Muscle of back (tissue), 11 donors: ENCODE data around the gene USH1C. TPM values are rescaled to one million over a fixed set of nuclear protein-coding genes. Genes with fewer than 3 reads are reported as not detected.

Experiments used
- DNase-seq, 3 donors: peaks; one replicate each; pipeline versions ENCODE4 v3.0.0 to v3.0.0-alpha.2; 2013
- polyA plus RNA-seq, 10 donors: library from polyadenylated mRNA; unstranded; fragments of 120-200 nt; gene quantifications; one replicate each; pipeline ENCODE4 v1.2.1, GENCODE V29; 2013; ENCODE audit not compliant: insufficient read length in 10 of 10

The USH1C gene
- polyA plus RNA-seq, 10 donors = 0.10 to 2.0 (median 0.39) TPM; not detected in 3

DNA sequence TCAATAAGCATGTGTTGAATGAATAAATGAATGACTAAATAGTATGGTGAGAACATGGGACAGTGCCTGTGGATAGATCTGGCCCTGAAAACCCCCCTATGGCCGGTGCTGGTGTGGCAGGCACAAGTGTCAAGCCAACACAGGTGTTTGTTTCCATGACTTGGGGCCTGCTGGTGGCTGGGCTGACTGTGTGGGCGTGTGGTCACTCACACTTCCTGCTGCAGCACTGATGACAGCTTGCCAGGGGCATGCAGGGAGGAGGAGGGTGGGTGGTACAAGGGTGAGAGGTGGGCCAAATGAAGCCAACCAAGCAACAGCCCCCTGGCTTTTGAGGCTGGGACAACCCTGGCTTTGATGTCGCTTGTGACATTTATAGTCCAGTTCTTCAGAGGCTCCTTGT is 37.3 kb downstream of the USH1C start:
- DNase-seq = no peak

DNA sequence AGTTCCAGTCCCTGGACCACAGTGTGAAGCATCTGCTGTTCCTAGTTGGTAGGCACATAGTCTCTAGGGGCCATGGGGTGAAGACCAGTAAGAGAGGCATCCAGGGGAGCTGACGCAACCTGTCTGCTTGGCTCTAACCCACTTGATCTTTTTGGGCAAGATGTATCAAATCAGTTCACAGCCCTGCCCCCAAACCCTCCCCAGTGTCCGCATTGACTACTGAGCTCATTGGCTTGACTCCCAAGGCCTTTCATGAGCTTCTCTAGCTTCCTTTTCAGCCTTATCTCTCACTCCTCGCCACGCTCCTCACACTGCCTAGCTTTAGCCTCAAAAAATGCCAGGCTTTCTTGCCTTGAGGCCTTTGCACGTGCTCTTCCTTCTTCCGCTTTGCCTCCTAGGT is 37.9 kb downstream of the USH1C start:
- DNase-seq = no peak

DNA sequence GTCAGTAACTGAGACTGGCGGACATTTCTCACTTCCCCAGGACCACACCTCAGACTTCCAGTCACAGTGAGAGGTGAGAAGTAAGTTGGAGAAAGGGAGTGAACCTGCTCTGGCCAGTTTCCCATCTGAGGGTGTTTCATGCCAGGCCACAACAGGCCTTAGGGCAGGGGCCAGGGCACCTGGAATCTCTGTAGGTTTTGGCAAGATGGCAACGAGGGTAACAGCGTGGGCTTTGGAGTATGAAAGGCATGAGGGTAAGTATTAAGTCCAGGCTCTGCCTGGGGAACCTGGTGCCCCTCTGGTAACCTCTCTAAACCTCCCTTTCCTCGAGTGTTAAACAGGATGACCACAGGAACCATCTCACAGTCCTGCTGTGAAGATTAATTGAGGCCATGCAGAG is 39.1 kb downstream of the USH1C start:
- no peak for DNase-seq

DNA sequence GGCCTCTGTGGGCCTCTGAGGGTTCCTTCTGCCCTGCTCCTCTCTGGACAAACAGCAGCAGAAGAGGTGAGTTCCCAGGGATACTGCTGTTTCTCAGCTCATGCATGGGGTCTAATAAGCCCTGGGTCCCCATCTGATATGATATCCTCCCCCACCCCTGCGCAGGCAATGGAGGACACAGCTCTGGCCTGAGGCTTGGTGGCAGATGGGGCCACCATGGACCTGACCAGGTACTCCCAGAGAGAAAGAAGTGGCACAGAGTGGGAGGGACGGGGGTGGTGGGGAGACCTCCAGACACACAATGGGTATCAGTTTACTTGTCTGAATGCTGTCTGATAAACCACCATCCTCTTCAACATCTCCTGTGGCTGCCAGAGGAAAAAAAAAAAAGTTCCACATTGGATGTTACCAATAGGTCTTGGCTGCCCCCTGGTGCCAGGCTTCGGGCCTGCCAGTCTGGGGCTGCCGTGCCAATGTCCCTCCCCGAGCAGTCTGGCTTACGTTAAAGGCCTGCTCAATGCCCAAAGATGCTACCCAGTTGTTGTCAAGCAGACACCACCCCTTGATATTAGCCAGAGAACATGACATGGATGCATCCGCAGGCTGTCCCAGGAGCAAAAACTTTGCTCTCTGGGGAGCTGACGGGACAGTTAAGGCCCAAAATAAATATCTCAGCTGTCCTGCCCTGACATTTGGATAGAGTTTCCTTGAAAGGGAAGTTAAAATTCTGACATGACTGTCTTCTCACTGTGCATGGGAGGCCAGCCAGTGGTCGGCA is 39.7 kb downstream of the USH1C start:
- peak; percentile 24 to 75 (median 59) for DNase-seq

DNA sequence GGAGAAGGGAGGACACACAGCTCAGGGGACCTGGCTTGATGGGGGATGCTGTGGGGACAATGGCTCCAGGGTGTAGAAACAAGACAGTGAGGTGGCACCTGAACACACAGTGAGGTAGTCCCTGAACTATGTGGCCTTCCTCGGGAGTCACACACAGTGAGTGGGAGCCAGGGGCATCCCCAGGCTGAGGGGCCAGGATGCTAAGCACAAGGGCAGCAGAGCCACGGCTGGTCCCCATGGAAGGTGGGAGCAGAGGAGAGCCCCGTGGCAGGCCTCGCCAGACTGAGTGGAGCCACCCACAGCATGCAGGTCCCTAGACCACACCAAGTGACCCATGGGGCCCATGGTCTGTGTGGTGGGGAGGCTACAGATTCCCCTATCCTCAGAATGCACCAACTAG is 41.6 kb downstream of the USH1C start:
- no peak for DNase-seq

DNA sequence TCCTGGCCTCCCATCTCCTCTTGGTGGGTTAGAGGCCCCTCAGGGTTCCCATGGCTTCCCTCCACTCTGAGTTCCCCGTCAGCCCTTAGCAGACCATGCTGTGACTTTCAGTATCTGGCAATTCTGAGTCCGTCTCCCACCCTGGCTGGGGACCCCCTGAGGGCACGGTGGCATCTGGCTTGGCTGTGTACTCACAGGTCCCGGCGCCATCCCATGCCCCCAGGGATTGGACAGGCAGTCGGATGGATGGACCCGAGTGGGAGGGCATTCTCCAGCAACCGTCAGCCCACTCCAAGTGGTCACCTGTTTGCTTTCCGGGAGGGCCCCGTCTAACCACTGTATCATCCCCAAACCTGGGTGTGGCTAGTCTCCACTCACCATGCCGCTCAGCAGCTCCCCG is 43.5 kb downstream of the USH1C start:
- no peak for DNase-seq

DNA sequence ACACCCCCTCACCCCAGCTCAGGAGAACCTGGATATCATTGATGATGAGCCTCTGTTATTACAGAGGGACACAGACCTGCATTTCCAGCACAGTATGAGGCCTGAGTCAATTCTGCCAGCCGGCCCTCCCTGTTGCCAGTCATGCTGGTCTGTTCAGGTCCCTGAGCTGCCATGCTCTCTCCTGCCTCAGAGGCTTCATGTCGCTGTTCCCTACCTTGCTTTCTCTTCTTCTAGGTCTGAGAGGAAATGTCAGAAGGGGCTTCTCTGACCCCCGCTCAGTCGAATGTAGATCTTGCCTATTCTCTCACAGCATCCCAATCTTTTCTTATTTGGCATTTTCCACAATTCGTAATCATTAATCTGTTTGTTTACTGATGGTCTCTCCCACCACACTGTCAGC is 45.7 kb downstream of the USH1C start:
- DNase-seq = no peak

DNA sequence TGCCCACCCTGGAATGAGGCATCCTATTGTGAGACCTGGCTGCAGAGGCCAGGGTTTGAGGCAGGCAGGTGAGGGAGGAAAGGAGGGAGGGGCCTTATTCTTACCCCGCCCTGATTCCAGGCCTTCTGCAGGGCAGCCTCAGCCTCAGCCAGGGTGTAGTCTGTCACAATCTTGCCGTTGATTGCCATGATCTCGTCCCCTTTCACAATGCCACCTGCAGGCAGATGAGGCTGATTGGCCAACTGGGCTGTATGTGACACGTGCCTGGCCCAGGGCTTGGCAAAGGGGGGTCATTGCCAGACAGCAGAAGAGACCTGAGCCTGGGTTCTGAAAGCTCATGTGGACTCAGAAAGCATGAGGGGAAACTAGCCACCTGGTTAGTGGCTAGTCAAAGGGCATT is 46.2 kb downstream of the USH1C start:
- no peak for DNase-seq

DNA sequence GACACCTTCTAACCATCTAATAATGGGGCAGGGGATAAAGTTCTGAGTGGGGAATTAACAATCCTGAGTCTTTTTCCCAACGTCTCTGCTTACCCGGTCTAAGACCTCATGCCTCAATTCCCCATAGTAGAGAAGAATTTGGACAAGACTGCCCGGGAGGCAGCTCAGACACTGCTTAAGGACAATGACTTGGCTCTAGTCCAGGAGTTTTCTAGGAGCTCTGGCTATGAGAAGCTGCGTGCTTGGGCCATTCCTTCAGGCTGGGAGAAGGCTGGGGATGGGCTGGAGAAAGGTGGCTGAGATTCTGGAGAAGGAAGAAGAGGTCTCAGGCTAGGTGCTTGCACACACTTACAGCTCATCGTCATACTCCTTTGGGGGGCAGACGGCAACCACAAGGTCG is 47.8 kb downstream of the USH1C start:
- DNase-seq = peak; percentile 16 to 59 (median 52)

DNA sequence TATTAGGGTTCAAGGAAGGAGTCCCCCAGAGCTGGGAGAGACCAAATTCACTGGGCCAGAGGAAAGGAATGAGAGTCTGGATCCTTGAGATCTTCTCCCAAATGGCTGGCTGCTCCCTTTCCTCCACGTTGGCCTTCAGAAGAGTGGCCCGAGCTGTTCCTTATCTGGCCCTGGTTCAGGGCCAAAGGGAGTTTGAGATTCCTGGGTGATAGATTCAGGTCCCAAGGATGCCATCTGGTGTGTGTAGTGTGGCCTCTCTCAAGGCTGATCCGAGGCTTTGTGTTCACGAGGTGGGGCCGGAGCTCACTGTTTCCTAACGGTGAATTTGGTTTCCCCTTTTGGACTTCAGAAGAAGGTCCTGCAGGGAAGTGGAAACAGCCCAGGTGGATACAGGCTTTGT is 50.2 kb downstream of the USH1C start:
- DNase-seq = no peak

DNA sequence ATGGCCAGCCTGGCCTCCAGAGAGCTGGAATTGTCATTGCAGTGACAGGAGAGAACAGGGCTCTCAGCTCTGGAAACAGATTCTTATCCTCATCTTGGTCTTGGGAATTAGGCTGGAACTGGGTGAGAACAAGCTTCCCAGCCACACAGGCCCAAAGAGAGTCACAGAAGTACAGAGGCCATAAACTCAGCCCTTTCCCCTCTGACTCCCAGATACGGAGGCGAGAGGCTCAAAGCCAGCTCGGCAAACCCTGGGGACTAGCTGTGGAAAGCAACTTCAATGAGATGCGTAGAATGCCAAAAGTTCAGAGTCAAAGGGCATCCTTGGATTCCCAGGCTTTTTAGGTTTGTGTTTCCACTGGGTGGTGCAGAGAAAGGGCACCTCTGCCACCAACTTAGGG is 53.3 kb downstream of the USH1C start:
- peak in 1 of 3 donors; percentile 19 for DNase-seq

DNA sequence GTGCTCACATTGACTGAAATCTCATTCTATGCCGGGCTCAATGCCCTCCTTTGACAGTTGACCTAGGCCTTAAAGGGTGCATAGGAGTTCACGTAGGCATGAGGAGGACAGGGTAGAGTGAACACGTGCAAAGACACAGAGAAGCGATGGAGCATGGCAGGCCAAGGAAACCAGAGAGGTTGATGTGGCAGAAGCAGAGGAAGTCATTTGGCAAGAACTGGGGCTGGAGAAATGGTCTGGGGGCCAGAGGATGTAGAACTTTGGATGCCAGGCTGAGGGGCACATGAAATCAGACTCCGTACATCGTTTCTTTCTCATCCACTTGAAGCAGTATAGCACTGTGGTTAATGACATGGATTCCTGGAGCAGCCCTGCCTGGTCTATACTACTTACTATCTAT is 54.0 kb downstream of the USH1C start:
- no peak for DNase-seq

DNA sequence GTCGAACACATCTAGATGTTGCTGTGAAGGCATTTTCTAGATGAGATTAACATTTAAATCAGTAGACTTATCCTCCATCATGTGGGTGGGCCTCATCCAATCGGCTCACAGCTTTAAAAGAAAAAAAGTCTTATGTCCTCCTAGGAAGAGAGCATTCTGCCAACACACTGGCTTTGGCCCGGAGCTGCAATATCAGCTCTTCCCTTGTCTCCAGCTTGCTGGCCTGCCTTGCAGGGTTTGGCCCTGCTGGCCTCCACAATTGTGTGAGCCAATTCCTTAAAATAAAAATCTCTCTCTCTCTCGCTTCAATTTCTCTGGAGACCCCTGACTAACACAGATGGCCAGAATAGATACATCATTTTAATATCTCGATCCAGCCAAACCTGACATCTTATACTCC is 54.5 kb downstream of the USH1C start:
- peak in 2 of 3 donors; percentile 51 to 81 for DNase-seq

DNA sequence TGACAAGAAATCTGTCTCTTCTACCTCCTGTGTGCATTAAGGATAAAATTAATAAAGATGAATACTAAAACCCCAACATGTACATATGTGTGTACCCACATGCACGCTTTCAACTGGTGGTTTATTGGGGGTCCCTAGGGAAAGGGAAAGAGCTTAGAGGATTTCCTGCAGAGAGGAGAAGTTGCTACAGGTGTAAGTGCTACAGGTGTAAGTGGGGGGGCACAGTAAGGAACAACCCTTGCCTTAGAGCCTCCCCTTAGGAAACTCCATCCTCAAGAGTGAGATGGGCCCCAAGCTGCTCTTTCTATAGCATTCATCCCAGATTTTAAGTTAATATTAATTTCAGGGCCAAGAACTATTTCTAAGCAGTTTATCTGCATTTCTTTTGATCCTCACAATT is 55.7 kb downstream of the USH1C start:
- no peak for DNase-seq

DNA sequence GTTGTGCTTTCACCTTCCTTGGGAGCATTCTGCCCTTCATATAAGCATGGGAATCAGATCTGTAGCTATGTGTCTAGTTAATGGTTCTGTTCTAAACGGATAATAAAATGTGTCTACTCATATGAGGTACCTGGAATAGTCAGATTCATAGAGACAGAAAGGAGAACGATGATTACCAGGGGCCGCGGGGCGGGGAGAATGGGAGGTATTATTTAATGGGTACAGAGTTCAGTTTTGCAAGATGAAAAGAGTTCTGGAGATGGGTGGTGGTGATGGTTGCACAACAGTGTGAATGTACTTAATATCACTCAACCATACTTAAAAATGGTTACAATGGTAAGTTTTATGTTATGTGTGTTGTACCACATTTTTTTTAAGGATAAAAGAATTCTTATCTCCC is 57.6 kb downstream of the USH1C start:
- DNase-seq = no peak

DNA sequence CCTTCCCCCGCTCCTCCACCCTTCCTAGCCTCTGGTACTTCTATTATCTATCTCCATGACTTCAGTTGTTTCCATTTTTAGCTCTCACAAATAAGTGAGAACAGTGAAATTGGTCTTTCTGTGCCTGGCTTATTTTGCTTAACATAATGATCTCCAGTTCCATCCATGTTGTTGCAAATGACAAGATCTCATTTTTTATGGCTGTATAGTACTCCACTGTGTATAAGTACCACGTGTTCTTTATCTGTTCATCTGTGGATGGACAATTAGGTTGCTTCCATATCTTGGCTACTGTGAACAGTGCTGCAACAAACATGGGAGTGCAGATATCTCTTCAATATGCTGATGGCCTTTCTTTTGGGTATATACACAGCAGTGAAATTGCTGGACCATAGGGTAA is 60.7 kb downstream of the USH1C start:
- no peak for DNase-seq

DNA sequence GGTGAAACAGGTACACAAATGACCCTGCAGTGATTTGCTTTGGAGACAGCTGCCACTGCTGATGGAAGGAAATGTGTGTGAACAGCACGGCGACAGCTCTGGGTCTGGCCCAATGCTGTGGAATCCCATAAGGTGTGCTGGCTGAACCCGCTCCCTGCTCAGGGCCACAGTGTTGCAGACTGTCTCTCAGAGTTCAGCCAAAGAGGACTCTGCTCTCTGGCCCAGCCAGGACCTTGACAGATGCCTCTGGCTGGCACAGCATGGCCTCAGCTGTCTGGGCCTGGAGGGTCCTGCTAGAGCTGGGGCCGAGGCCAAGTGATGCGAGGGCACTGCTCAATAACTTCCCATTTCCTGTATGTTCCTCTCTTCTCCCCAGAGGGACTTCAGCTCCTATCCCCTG is 62.3 kb downstream of the USH1C start:
- DNase-seq = no peak

DNA sequence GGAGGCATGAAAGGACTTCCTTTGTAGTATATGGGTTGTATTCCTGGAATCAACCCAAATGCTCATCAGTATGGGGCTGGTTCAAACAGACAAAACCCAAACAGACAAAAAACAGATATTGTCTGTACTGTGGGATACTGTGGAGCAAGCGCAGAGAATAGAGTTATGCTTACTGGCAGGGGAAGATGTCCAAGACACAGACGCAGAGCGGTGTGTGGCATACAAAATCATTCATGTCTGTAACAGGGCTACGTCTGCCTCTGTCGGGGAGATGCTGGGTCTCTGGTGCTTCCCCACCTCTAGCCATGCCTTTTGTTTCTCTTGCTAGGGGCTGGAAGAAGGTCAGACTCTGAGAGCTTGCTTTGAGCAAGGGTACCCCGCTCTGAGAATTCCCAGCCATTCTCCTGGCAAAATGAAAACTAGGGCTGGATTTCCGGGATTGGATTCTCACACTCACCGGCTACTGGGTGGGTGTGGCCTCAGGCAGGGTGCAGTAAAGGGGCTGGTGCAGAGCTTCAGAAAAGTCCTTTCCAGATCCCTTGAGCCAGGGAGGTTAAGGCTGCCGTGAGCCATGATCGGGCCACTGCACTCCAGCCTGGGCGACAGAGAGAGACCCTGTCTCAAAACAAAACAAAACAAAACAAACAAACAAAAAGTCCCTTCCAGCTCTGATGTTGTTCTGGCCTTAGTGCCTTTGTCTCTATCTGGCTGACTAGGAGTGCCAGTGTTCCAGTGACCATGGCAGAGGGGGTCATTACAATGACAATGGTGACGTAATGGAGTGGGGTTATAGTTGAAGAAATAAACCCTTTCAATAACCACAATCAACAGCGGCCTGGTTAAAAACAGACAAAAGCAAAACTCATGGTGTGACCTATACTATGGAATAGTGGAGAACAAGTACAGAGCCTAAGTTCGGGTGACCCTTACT is 64.7 kb downstream of the USH1C start:
- DNase-seq = peak in 2 of 3 donors; percentile 31 to 34

DNA sequence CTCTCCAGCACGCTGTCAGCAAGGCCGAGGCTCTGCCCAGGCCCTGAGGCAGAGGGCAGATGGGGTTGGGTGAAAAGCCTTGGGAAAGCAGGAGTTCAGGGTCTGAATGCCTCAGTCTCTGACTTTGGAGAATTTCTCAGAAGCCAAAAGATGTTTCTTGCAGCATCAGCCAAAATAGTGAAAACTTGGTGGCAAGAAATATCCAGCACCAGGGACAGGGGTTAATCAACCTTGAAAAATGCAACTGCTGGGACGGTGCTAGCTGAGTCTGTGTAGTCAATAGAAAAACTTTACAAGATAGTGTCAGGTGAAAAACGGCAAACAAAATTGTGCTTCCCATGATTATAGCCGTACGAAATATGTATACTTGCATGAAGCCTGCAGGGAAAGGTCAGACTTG is 66.1 kb downstream of the USH1C start:
- no peak for DNase-seq

DNA sequence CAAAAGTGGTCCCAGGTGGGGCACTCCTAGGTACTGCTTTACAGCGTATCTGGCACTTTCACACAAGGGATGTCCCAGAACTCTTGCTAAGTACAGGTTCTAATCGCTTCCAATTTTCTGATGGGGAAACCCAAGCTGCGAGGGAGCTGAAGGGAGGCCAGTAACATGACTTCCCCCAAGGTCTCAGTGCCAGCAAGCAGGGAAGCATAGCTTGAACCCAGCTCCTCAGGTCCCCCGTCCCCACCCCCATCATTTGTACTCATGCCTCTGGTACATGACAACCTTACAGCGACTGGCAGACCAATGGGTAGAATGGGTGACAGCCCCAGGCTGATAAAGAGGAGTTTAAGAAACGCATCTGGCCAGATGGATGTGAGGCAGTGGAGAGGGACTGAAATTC is 66.9 kb downstream of the USH1C start:
- no peak for DNase-seq

DNA sequence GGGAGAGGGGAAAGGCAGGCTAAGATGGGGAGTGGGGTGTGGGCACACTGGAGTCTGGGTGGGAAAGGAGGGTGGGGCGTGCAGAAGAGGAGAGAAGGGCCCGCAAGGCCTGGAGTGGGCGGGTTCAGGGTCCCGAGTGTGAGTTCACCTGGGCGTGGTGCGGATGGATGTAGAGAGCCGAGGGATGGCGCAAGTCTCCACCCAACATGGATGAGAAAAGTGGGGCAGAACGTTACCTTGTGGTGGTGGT is 67.2 kb downstream of the USH1C start:
- DNase-seq = no peak

DNA sequence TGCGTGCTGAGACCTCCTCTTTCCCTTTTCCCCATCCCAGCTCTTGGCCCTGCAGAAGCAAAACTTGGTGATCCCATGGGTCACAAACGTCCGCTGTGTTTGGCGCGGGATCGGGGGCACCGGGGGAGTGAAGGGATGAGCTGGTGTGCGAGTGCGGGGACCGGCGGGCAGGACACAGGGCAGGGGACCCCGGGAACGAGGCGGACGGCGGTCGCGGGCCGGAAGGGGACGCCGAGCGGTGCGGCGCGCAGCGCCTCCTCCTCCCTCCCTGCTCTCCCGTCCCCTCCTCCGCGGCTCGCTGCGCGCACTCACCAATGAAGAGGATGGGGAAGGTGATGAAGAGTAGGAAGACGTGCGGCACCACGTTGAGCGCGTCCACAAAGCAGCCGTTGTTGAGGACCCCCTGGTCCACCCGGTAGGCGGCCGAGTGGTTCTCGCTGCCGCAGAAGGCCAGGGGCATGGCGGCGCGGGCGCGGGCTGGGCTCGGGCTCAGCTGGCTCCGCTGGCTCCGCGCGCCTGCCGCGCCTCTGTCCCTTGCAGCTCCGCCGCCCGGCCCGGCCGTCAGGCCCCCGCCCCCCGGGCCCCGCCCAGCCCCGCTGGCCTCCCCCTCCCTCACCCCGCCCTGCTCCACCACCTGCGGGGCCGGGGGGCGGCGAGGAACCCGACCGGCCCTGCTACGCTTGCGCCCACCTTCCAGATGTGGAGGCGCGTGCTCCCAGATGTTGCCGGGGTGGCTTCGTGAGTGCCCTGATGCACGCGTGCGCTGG is 67.7 kb downstream of the USH1C start, which contains the start of gene ABCC8:
ABCC8 (minus strand) TSS at position 529 of the 767 bp plus-strand sequence; CDS start at position 460, 69 bp downstream.
- DNase-seq = peak in 1 of 3 donors; percentile 55
